Measurements from ENCODE around the gene MAP2.

- TF ChIP-seq CTCF (conservative IDR thresholded peaks at IDR 0.05; ENCODE audit: low read depth in 2 of 2) (no peak), EZH2phosphoT487 (IDR thresholded peaks at IDR 0.05; ENCODE audit: unreplicated experiment) (no peak), JUNB (IDR thresholded peaks at IDR 0.05; ENCODE audit: unreplicated experiment) (no peak), EZH2 (IDR thresholded peaks at IDR 0.05; ENCODE audit: low read depth, unreplicated experiment) (no peak), POLR2AphosphoS5 (IDR thresholded peaks at IDR 0.05; ENCODE audit: low read depth) (no peak), ETS1 (IDR thresholded peaks at IDR 0.05) (no peak), REST (IDR thresholded peaks at IDR 0.05; ENCODE audit: unreplicated experiment) (no peak), NANOG (IDR thresholded peaks at IDR 0.05; ENCODE audit: borderline replicate concordance) (no peak), CREB1 (CRISPR knock-in tag; IDR thresholded peaks at IDR 0.05; ENCODE audit: low read depth) (no peak)
Measured at GRCh38 chr2:209523041-209523740, 99.3 kb downstream of the MAP2 start.

All from GM23338 (cell line).